DOHH2 (cell line): Measurements from ENCODE around the gene MAP3K10.

Experiments used
- H3F3A ChIP-seq: fragments of 200-600 bp; sonication (generic), shearing (Covaris generic); 2 replicates; pipeline ENCODE4 v1.6.0; 2016; ENCODE audit warnings: antibody characterized with exemption, mild to moderate bottlenecking; ENCODE audit not compliant: control insufficient read depth, insufficient read depth
- H3K27ac ChIP-seq: fragments of 200-600 bp; sonication (generic); 2 replicates; pipeline ENCODE4 v1.5.1; 2014; ENCODE audit warnings: low read depth, mild to moderate bottlenecking, low read length, moderate library complexity
- H3K27me3 ChIP-seq: fragments of 200-600 bp; sonication (generic); 2 replicates; pipeline ENCODE4 v1.6.1; 2014; ENCODE audit warnings: mild to moderate bottlenecking, low read length, mixed read lengths; ENCODE audit not compliant: control insufficient read depth
- H3K36me3 ChIP-seq: fragments of 200-600 bp; sonication (generic); 2 replicates; pipeline ENCODE4 v1.6.1; 2014; ENCODE audit warnings: mild to moderate bottlenecking, low read length, moderate library complexity, mixed read lengths; ENCODE audit not compliant: control insufficient read depth
- H3K4me1 ChIP-seq: fragments of 200-600 bp; sonication (generic); 2 replicates; pipeline ENCODE4 v1.6.1; 2014; ENCODE audit warnings: mild to moderate bottlenecking, low read length, mixed read lengths; ENCODE audit not compliant: control insufficient read depth
- H3K4me2 ChIP-seq: fragments of 200-600 bp; sonication (generic); 2 replicates; pipeline ENCODE4 v1.6.0; 2014; ENCODE audit warnings: mild to moderate bottlenecking, low read length, moderate library complexity
- H3K4me3 ChIP-seq: fragments of 200-600 bp; sonication (generic); 2 replicates; pipeline ENCODE4 v1.5.1; 2014; ENCODE audit warnings: mild to moderate bottlenecking, low read length, mixed read lengths
- H3K79me2 ChIP-seq: fragments of 200-600 bp; sonication (generic); 2 replicates; pipeline ENCODE4 v1.6.1; 2014; ENCODE audit warnings: mild to moderate bottlenecking, low read length, mixed read lengths; ENCODE audit not compliant: control insufficient read depth
- H3K9me2 ChIP-seq: fragments of 200-600 bp; sonication (generic); replicated peaks from 2 replicates; pipeline ENCODE4 v1.6.1; 2014; ENCODE audit warnings: mild to moderate bottlenecking, low read length, mixed read lengths; ENCODE audit not compliant: control insufficient read depth
- H3K9me3 ChIP-seq: fragments of 200-600 bp; sonication (generic); 2 replicates; pipeline ENCODE4 v1.6.1; 2014; ENCODE audit warnings: antibody characterized with exemption, low read length, mixed read lengths; ENCODE audit not compliant: control insufficient read depth, insufficient read depth
- H4K20me1 ChIP-seq: fragments of 200-600 bp; sonication (generic); 2 replicates; pipeline ENCODE4 v1.6.0; 2014; ENCODE audit warnings: low read depth, mild to moderate bottlenecking, antibody characterized with exemption, low read length, moderate library complexity; ENCODE audit not compliant: control insufficient read depth, insufficient read depth
- CTCF ChIP-seq: fragments of 200-600 bp; sonication (generic); IDR thresholded peaks from one replicate; pipeline ENCODE4 v1.5.1; 2014; ENCODE audit warnings: antibody characterized with exemption, mild to moderate bottlenecking, low read depth, low read length; ENCODE audit not compliant: poor library complexity, severe bottlenecking
- EZH2phosphoT487 ChIP-seq: fragments of 200-600 bp; sonication (generic); IDR thresholded peaks from 2 replicates; pipeline ENCODE4 v1.6.1; 2017; ENCODE audit warnings: borderline replicate concordance, mild to moderate bottlenecking, antibody characterized with exemption, low read length, moderate library complexity, mixed read lengths

MAP3K10 gene

DNA sequence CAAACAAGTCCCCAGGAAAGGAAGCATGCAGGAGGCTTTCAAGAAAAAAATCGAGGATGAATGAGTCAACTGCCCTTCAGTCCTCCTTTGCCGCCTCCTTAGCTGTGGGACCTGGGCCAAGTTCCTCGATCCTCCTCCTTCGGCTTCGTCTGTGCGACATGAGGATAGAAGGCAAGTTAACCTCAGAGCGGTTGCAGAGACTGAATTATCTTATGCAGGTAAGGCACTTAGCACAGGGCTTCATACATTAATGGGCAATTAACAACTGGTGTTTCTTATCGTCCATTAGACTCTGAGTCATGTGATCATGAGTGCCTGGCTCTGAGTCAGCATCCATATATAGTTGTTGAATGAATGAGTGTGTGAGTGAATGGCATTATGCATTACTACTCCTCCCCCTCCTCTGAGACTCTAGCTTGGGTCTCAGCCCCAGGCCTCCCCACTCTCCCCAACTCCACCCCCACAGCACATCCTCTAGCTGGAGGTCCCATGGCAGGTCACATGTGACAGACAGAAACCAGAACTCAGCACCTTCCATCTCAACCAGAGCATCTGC lies 28.6 kb downstream of the MAP3K10 start:
- no peak overlapping the region for H3K4me2 ChIP-seq
- TF ChIP-seq EZH2phosphoT487 (no peak), CTCF (no peak)
- no peaks in the 10 kb centered on the region for H3K36me3 ChIP-seq

GRCh38 chr19:40220674-40221073 lies 29.4 kb downstream of the MAP3K10 start:
- no peaks in the 10 kb centered on the region for H3K4me1 ChIP-seq
- no peaks in the 10 kb centered on the region for H3K79me2 ChIP-seq
- H3K36me3 ChIP-seq = no peaks in the 10 kb centered on the region
- no peak overlapping the region for H3K4me2 ChIP-seq
- TF ChIP-seq CTCF = no peak
- no peak for TF ChIP-seq EZH2phosphoT487
- H3K9me3 ChIP-seq = peaks cover 12% of the 10 kb centered on the region; the same call in 1 of the 2 replicates
- peaks cover 6% of the 10 kb centered on the region; the same call in 1 of the 2 replicates for H3K27me3 ChIP-seq
- no peak overlapping the region for H3K4me3 ChIP-seq
- H3F3A ChIP-seq = no peaks in the 10 kb centered on the region
- H3K27ac ChIP-seq = no peak overlapping the region
- H4K20me1 ChIP-seq = no peaks in the 10 kb centered on the region
- H3K9me2 ChIP-seq = no peaks in the 10 kb centered on the region

More for the DNA sequence above, 28.6 kb downstream of the MAP3K10 start:
- Histone ChIP-seq H3K9me3 (peaks cover 12% of the 10 kb centered on the region; the same call in 1 of the 2 replicates), H3F3A (no peaks in the 10 kb centered on the region), H3K27me3 (peaks cover 6% of the 10 kb centered on the region; the same call in 1 of the 2 replicates), H4K20me1 (no peaks in the 10 kb centered on the region), H3K4me3 (no peak overlapping the region), H3K9me2 (no peaks in the 10 kb centered on the region), H3K79me2 (no peaks in the 10 kb centered on the region), H3K4me1 (no peaks in the 10 kb centered on the region), H3K27ac (no peak overlapping the region)

DNA sequence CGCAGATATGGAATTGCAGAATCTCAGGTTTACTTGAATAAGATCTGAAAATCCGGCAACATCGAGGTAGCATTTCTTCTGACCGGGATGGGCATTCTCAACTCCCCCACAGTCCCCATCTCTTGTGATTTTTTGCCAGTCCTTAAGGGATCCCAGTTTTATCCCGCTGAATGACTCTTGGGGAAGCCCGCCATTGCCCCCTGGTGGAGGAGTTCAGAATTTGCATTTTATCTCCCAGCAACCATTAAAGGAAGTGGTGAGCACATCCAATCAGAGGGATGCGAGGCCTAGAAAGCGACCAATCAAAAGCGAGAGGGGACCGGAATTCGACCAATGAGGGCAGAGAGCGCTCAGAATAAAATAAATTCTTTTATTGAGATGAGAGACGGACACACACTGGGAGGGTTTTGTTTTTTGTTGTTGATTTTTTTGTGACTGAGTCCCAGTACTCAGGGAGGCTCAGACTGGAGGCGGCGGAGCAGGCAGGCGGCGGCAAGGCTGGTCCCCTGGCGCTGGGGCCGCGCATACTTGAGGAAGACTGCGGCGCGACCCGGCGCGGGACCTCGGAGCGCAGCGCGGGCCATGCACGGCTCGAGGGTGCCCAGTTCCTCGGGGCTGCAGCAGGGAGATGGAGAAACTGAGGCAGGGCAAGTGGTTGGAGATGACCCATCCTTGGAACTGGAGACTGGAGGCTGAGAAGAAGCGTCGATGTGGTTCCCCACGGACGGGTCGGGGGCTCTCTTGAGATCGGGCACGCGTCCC lies 30.8 kb downstream of the MAP3K10 start:
- H3K9me2 ChIP-seq = no peaks in the 10 kb centered on the region
- H3K27me3 ChIP-seq = peaks cover 6% of the 10 kb centered on the region; the same call in 1 of the 2 replicates
- no peaks in the 10 kb centered on the region for H3K79me2 ChIP-seq
- no peak overlapping the region for H3K27ac ChIP-seq
- no peak overlapping the region for H3K4me3 ChIP-seq
- H3K9me3 ChIP-seq = peaks cover 12% of the 10 kb centered on the region; the same call in 1 of the 2 replicates
- no peaks in the 10 kb centered on the region for H3K4me1 ChIP-seq
- no peaks in the 10 kb centered on the region for H3K36me3 ChIP-seq
- TF ChIP-seq CTCF (peak; percentile 65), EZH2phosphoT487 (no peak)
- no peaks in the 10 kb centered on the region for H3F3A ChIP-seq
- no peak overlapping the region for H3K4me2 ChIP-seq
- H4K20me1 ChIP-seq = no peaks in the 10 kb centered on the region
